ENCODE data around the gene FTSJ1. TPM values are rescaled to one million over a fixed set of nuclear protein-coding genes. Genes with fewer than 3 reads are reported as not detected.

Gene FTSJ1
- total and polyA plus RNA-seq, 2 of the 8 experiments (the other 6 are each of a cell fraction or from before 2014, with no cell fraction given), result 62.4 to 80.4 TPM

GRCh38 chrX:48480583-48480982, 4.6 kb downstream of the FTSJ1 start:
- peaks cover 0 to 21% (median 6%) of the 10 kb centered on the region in 4 experiments; a peak in 5 of 8 replicates for H3K36me3 ChIP-seq (ENCODE audit: control insufficient read depth in 2 of 4, insufficient read depth in 4 of 4, low read length in 3 of 4)
- no peak overlapping the region for H3K56ac ChIP-seq (replicated peaks; ENCODE audit: insufficient read length, low read depth, low read length)
- no peak overlapping the region for H4K8ac ChIP-seq (ENCODE audit: extremely low read depth, insufficient read depth, low read length)
- no peak overlapping the region for H3K18ac ChIP-seq (ENCODE audit: extremely low read depth, low read length)
- no peak overlapping the region for H2BK120ac ChIP-seq (replicated peaks; ENCODE audit: low read depth, low read length)
- ChIA-PET POLR2A (ENCODE audit: partially characterized antibody) (interaction anchor here (0.8 to 1.4 kb wide), 2 partner anchors 14 to 205 kb away, joined by 3 to 5 read pairs; no protein-coding TSS in a partner anchor), CTCF (ENCODE audit: partially characterized antibody) (interaction anchor here (0.8 kb wide), 1 partner anchor 13 kb away, joined by 3 read pairs; no protein-coding TSS in a partner anchor)
- no peak overlapping the region for H2BK12ac ChIP-seq (ENCODE audit: low read depth, low read length)
- H3K23me2 ChIP-seq (ENCODE audit: low read depth, low read length), result peaks cover 3% of the 10 kb centered on the region; the same call in 1 of the 2 replicates
- no peak overlapping the region for H3K14ac ChIP-seq (ENCODE audit: insufficient read length)
- no peak overlapping the region for H2BK15ac ChIP-seq (ENCODE audit: low read length)
- H3K79me2 ChIP-seq (ENCODE audit: control insufficient read depth in 1 of 2, insufficient read depth in 2 of 2, low read length in 2 of 2), result peaks cover 0 to 22% of the 10 kb centered on the region in 2 experiments; a peak in 2 of 4 replicates
- no peak overlapping the region for H2BK20ac ChIP-seq (ENCODE audit: low read length)
- no peak overlapping the region for H4K5ac ChIP-seq (ENCODE audit: insufficient read length, low read depth, low read length)
- no peaks in the 10 kb centered on the region for H3K4me1 ChIP-seq (replicated peaks in 1 of 4; ENCODE audit: control insufficient read depth in 3 of 4, insufficient read depth in 4 of 4, low read length in 3 of 4)
- H3K27ac ChIP-seq (ENCODE audit: low read depth, low read length), result no peak overlapping the region
- H3K23ac ChIP-seq (ENCODE audit: insufficient read length), result no peak overlapping the region
- no peaks in the 10 kb centered on the region for H3K9me3 ChIP-seq (ENCODE audit: insufficient read depth in 2 of 2, low read depth in 1 of 2, low read length in 1 of 2)
- no peaks in the 10 kb centered on the region for H3K79me1 ChIP-seq (ENCODE audit: low read depth, low read length)
- H3K9ac ChIP-seq (replicated peaks in 1 of 4; ENCODE audit: extremely low read depth in 1 of 4, low read depth in 3 of 4, low read length in 3 of 4), result no peak overlapping the region
- H3K27me3 ChIP-seq (replicated peaks in 1 of 4; ENCODE audit: control insufficient read depth in 3 of 4, extremely low read depth in 1 of 4, insufficient read depth in 3 of 4, low read length in 3 of 4), result no peaks in the 10 kb centered on the region
- H2BK5ac ChIP-seq (ENCODE audit: low read depth, low read length), result no peak overlapping the region
- no peak overlapping the region for H2AK5ac ChIP-seq (ENCODE audit: low read depth, low read length)
- no peak overlapping the region for H3K4me3 ChIP-seq (ENCODE audit: extremely low read depth in 1 of 4, insufficient read depth in 2 of 4, low read depth in 3 of 4, low read length in 4 of 4)
- no peak overlapping the region for H3K4me2 ChIP-seq (ENCODE audit: insufficient read depth in 1 of 2, low read depth in 2 of 2, low read length in 2 of 2)
- WGBS, 2 experiments (ENCODE audit: extremely low coverage in 1 of 2, insufficient coverage in 1 of 2, insufficient read length in 1 of 2, insufficient replicate concordance in 2 of 2, low coverage in 1 of 2, low lambda C conversion rate in 2 of 2, missing lambda C conversion rate in 1 of 2), result 92% methylated on average over 3 of the region's 3 CpGs; no CpG with 5 or more reads in 1 of the 2 experiments
- H4K20me1 ChIP-seq (replicated peaks in 1 of 2; ENCODE audit: control insufficient read depth in 1 of 2, insufficient read depth in 2 of 2, low read length in 2 of 2), result peaks cover 0 to 7% of the 10 kb centered on the region in 2 experiments
- no peak for FAIRE-seq
- no peak overlapping the region for H4K91ac ChIP-seq (replicated peaks; ENCODE audit: insufficient read length, low read length)
- no peak for DNase-seq (ENCODE audit: low read depth in 1 of 2, low spot score in 2 of 2)
- H2AFZ ChIP-seq (ENCODE audit: low read length), result no peak overlapping the region
- no peak overlapping the region for H3K4ac ChIP-seq (replicated peaks; ENCODE audit: insufficient read length, low read depth, low read length)
- TF ChIP-seq KDM4A (IDR thresholded peaks at IDR 0.05; ENCODE audit: low read depth, low read length, severe bottlenecking) (no peak), E2F6 (IDR thresholded peaks at IDR 0.05) (no peak), EZH2 (IDR thresholded peaks at IDR 0.05; ENCODE audit: low read depth, low read length, severe bottlenecking) (no peak), GABPA (IDR thresholded peaks at IDR 0.05; ENCODE audit: borderline replicate concordance, insufficient read depth, low read length) (no peak), HDAC2 (IDR thresholded peaks at IDR 0.05; ENCODE audit: borderline replicate concordance in 1 of 2, low read depth in 2 of 2, low read length in 2 of 2) (no peak), BCL11A (IDR thresholded peaks at IDR 0.05; ENCODE audit: low read depth in 2 of 2, low read length in 2 of 2) (no peak), USF2 (IDR thresholded peaks at IDR 0.05; ENCODE audit: low read length) (no peak), RFX5 (IDR thresholded peaks at IDR 0.05; ENCODE audit: borderline replicate concordance, low read depth, low read length) (no peak), RBBP5 (IDR thresholded peaks at IDR 0.05; ENCODE audit: borderline replicate concordance, low read depth, low read length) (no peak), SP2 (IDR thresholded peaks at IDR 0.05; ENCODE audit: low read length) (no peak), KDM1A (IDR thresholded peaks at IDR 0.05; ENCODE audit: borderline replicate concordance, low read length) (no peak)

All from H1 (cell line).